Activated naive CD4-positive, alpha-beta T cell treated with Interleukin-2 at 50 U/mL for 16 hours (primary cell): ENCODE data around the gene FLII.
"Not testable (repeated sequence)": the region's sequence is repeated elsewhere in the genome, so short reads cannot be mapped to it uniquely, and the experiment has no call there.

ENCODE experiments used
- DNase-seq: peaks from one replicate; pipeline ENCODE4 v3.0.0-alpha.2; 2020

The FLII gene

DNA sequence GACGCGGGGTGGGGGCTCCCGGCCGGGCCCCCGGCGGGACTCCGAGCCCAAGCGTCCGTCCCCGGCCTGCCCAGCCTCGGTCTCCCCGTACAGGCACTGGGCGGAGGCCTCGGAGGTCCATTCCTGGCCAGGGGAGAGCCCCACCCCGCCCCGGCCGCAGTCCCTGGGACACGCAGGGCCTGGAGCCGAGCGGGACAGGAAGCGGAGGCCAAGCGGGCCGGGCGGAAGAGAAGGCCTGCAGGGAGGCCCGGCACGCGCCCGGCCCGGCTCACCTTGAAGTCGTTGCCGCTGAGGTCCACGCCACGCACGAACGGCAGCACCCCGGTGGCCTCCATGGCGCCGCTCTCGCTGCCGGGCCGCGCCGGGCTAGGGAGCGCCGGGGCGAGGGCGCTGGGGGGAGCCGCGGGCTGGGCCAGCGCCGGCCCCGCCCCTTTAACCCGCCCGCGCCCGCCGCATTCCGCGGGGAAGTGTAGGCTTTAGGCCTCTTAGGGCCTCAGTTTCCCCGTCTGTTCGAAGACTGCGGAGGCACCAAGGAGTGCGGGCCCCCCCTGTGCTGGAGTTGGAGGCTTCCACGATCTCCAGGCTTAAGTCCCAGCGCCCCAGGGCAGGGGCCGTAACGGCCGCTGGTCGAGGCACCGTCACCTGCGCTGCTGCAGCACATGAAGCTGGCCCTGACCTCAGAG lies at the start of gene FLII:
FLII (minus strand) TSS at position 383 of the 683 bp plus-strand sequence; CDS start at position 335, 48 bp downstream.
- peak; percentile 65 for DNase-seq

DNA sequence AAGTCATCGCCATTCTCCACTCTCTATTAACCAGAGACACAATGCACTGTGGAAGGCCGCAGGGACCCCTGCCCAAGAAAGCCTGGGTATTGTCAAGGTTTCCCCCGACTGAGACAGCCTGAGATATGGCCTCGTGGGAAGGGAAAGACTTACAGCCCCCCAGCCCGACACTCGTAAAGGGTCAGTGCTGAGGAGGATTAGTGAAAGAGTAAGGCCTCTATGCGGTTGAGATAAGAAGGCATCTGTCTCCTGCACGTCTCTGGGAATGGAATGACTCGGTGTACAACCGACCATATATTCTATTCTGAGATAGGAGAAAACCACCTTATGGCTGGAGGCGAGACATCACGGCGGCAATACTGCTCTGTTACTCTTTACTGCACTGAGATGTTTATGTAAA lies 44.7 kb upstream of the FLII start:
- DNase-seq: not testable (repeated sequence)

DNA sequence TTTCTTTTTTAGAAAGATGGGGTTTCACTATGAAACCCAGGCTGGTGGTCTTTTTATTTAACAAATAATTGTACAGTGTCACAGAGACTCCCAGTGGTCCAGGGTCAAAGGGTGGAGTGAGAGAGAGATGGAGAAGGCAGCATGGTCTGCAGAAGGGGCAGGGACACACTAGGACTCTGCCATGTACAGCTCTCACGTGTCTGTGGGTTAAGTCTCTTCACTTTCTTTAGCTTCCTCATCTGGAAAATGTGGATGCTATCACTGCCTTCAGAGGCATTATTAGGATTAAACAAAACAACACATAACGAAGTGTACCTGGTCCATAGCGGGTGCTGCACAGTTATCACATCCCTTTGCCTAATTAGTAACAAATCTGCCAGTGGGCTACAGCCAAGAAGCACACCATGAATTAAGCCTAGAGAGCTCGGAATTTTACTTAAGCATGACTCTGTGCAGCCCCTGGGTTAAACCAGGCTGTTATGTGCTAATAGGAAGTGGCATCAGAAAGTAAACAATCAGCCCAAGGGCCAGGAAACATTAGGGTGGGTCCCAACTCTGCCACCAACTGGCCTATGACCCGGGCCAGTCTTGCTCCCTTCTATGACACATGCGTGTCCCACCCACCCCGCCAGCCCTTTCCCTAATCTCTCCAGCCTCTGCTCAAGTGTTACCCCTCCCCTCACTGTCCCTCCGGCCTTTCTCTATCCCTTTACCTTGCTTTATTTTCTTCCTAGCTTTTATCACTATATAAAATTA lies 42.4 kb upstream of the FLII start:
- DNase-seq: no peak

DNA sequence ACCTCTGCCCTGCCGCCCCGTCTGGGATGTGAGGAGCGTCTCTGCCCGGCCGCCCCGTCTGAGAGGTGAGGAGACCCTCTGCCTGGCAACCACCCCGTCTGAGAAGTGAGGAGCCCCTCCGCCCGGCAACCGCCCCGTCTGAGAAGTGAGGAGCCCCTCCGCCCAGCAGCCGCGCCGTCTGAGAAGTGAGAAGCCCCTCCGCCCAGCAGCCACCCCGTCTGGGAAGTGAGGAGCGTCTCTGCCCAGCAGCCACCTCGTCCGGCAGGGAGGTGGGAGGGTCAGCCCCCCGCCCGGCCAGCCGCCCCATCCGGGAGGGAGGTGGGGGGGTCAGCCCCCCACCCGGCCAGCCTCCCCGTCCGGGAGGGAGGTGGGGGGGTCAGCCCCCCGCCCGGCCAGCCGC lies 39.5 kb upstream of the FLII start:
- not testable (repeated sequence) for DNase-seq

DNA sequence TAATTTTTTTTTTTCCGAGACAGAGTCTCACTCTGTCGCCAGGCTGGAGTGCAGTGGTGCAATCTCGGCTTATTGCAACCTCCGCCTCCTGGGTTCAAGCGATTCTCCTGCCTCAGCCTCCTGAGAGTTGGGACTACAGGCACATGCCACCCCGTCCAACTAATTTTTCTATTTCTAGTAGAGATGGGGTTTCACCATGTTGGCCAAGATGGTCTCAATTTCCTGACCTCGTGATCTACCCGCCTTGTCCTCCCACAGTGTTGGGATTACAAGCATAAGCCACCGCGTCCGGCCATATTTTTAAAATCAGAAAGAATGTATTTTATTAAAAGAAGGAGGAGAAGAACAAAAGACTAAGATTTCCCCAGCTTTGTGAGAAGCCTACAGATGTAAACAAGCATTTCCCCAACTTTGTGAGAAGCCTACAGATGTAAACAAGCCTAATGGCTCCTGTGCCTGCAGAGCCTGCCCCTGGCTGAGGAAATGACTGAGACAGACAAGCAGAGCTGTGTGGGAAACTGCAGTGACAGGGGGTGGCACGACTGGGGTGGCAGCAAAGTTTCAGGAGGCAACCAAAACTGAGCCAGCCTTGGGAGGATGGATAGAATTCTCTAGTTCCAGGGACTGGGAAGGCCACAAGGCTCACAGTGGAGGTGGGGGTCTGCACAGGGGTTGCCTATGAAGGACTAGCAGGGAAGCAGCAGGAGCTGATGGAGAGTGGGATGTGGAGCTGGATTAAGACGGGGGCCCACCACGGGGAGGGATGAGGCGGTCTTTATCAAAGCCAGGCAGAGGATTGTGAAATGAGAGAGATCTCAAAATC lies 33.4 kb upstream of the FLII start:
- DNase-seq: no peak

DNA sequence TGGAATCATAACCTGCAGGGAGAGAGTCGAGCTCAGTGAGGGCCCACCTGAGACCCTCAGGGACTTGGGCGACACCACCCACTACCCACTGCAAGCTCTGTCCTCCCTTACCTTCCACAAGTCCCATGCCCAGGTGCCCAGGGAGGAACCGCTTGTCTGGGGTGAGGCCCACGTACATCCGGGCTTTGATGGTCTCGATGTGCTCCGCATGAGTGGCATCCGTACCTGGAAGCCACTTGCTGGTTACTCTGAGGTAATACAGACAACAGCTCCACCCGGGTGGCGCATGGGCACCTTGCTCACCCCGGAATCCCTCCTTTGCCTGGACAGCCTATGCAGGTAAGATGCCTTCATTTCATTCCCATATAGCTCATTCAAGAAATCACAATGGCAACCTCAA lies 26.8 kb upstream of the FLII start:
- DNase-seq: no peak

DNA sequence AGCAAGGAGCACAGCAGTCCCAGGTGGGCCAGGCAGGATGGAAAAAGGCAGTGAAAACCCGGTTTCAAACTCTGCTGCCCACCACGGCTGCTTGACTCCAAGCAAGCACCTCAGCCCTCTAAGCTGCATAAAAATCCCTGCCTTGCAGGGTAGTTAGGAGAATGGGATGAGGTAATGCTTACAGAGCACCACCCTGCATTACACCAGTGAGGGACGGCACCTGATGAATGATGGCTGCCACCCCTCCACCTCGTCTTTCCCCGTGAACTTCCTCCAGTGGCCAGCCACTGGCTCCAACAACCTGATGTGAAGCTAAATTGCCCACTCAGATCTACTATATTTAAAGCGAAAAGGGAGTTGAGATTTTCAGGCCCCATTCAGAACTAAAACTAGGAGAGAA lies 23.2 kb upstream of the FLII start:
- no peak for DNase-seq

DNA sequence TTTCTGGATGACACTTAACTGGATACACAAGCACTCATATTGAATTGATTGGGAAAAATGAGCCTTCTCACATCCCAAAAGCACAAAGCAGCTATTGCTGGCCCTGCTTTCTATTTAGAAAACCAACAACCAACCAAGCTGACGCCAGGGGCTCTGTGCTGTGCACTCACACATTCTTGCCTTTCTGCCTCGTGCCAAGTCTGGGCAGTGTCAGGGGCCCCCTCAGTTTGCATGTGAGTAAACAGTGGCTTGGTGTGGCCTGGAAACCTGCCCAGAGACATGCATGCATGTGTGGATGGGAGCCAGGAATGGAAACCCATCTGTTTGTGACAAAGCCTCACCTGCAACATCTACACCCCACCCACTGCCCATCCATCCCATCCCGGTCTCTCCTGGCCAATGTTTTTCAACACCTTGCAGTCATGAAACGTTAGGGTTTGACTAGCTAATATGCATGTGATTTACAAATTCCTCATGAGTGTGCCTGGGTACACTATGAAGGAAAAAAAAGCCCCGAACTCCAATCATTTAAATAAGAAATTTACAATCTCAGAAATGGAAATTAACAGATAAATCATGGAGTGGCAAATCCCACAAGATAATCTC lies 22.3 kb upstream of the FLII start:
- DNase-seq: no peak

DNA sequence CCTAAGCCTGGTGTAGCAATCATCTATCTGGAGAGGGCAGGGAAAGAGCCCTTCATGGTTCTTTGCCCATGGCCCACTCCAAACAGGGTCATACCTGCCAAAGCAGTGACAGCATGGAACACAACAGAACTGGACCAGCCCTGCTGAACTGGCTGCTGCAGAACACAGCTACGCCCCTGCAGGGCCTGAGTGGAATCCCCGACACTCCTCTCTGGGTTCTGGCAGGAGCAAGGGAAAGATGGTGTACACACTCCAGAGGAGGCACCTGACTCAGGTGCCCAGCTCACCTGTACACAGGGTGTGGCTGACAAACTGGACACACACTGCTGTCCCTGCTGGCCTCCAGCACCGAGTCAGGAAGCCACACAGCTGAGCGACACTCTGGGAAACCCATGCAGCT lies 21.7 kb upstream of the FLII start:
- DNase-seq: no peak

DNA sequence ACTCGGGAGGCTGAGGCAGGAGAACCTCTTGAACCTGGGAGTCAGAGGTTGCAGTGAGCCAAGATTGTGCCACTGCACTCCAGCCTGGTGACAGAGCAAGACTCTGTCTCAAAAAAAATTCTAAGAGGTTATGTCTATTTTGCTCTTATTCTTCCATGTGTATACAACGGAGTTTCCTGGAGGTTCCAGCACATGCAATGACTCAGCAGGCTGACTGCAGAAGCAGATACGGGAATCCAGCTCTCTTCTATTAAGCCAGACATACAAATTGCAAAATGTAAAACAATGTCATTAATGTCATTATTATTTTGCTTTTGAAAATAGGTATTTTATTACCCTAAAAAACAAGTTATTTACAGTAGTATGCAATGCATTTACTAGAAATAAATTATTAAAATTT lies 20.3 kb upstream of the FLII start:
- DNase-seq: no peak

DNA sequence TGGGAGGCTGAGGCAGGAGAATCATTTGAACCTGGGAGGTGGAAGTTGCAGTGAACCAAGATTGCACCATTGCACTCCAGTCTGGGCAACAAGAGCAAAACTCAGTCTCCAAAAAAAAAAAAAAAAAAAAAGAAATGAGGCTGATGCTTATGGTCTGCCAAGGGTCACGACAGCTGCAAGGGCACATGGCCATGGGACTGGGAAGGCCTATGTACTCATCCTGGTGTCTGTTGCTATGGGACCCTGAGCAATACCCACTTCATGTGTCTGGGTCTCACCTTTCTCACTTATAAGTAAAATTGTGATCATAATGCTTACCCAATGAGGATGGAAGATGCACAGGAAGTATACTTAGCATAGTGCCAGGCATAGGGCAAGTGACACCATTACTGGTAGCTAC lies 18.5 kb upstream of the FLII start:
- DNase-seq: no peak

DNA sequence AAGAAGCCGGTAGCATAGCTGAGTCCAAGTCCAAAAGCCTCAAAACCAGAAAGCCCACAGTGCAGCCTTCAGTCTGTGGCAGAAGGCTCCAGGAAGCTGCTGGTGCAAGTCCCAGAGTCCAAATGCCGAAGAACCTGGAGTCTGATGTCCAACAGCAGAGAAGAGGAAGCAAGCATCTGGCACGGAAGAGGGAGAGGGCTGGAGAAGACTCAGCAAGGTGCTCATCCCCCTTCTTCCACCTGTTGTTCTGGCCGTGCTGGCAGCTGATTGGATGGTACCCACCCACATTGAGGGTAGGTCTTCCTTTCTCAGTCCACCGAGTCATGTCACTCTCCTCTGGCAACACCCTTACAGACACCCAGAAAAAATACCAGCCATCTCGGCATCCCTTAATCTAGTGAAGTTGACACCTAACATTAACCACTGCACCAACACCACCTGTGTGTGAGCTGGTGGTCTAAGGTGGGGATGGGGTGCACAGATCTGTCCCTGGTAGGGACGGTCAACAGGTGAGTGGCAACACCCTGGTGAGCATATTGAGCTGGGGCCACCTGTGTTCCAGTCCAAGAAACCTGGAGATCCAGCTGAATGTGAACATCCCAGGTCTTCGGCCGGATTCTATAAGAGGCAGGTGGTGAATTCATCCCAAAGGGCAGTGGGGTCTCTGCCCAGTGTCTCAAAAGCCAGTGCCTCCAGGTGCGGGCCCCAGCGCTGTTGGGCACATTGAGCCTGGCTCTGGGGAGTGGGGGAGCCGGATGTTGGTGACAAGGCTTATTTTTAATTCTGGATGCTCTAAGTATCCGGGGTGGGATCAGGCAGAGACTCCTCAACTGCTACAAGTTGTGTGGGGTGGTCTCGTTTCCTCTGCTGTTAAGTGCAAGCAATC lies 11.8 kb upstream of the FLII start:
- DNase-seq: no peak

DNA sequence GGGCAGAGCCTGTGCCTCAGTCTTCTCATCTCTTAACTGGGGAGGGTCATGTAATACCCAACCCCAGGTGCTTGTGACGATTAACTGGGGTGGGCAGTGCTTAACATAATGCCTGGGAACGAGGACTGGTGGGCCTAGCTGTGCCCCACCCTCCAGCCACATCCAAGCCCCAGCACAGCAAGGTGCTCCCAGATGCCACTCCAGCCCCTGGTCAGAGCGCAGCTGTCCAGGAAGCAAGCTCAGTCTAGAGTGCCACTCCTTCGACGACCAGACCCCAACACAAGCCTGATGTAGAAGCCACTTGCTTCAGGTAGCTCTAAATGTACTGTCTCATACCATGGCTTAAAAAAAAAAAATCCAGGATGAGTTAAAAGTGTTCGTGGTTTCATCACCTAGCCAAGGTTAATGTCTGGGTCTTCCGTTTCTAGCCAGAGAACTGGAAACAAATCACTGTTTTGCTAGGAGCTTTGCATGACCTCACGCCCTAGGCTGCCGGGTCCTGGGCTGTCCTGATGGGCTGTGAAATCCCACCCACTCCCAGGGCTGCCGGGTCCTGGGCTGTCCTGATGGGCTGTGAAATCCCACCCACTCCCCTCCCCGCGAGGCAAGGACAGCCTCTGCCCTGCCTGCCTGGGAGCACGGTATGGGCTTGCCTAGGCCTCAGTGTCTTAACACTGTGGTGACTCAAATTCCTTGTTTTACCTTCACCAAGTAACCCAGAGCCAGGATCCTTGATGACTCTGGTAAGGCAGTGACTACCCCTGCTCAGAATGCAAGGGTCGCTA lies 9.6 kb upstream of the FLII start:
- DNase-seq: no peak

DNA sequence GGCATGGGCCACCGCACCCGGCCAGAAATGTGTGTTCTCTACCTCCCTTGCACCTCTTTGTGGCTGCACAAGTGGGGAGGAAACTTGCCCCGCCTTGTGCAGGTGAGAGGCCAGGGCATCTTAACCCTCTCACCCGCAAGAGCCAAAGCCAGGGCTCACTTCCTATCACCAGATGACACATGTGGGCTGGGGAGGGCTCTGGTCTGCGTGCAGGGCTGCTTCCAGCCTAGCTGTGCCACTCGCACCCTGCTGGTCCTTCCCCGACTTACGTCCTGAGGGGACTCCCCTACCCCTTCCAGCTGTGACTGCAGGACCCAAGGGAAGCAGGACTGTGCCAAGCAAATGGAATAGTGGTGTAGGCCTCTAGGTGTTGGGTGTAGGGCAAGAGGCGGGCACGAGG lies 8.8 kb upstream of the FLII start:
- DNase-seq: no peak

DNA sequence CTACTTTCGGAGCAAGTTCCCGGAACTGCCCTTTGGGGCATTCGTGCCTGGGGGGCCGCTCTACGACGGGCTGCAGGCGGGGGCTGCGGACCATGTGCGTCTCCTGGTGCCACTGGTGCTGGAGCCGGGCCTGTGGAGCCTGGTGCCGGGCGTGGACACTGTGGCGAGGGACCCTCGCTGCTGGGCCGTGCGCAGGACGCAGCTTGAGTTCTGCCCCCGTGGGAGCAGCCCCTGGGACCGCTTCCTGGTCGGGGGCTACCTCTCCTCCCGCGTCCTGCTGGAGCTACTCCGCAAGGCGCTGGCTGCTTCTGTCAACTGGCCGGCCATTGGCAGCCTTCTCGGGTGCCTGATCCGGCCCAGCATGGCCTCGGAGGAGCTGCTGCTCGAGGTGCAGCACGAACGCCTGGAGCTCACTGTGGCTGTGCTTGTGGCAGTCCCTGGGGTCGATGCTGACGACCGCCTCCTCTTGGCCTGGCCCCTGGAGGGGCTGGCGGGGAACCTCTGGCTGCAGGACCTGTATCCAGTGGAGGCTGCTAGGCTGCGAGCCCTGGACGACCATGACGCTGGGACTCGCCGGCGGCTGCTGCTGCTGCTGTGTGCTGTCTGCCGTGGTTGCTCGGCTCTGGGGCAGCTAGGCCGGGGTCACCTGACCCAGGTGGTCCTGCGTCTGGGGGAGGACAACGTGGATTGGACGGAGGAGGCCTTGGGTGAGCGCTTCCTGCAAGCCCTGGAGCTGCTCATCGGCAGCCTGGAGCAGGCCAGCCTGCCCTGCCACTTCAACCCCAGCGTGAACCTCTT lies 5.5 kb upstream of the FLII start:
- no peak for DNase-seq

DNA sequence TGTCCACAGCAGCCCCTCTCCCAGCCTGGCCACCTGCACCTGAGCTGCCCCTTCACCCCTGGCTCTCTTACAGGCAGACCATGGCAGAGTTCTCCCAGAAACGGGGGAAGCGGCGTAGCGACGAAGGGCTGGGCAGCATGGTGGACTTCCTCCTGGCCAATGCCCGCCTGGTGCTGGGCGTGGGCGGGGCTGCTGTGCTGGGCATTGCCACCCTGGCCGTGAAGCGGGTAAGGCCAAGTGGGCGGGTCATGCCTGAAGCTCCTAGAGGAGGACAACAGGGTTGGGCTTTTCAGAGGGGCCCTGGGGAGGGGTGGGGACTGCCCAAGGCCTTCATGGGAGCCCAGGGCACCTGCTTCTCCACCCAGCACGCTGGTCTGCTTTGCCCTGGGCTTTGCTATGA lies 4.1 kb upstream of the FLII start:
- no peak for DNase-seq

DNA sequence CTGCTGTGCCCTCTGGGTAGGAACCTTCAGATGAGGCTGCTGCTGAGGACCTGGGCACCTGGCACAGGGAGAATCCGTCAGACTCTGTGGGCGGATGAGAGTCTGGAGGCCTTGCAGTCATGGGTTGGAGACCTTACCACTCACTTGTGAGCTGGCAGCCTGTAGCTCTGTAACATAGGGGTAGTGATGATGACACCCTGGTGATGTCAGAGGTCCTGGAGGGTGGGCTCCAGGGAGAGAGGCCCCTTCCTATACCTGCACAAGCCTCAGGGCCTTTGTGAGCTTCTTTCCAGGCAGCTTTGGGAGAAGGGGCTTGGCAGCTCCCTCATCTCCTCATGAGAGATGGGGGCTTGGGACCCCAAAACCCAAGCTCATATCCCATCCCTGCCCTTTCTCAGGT lies 3.6 kb upstream of the FLII start:
- no peak for DNase-seq

DNA sequence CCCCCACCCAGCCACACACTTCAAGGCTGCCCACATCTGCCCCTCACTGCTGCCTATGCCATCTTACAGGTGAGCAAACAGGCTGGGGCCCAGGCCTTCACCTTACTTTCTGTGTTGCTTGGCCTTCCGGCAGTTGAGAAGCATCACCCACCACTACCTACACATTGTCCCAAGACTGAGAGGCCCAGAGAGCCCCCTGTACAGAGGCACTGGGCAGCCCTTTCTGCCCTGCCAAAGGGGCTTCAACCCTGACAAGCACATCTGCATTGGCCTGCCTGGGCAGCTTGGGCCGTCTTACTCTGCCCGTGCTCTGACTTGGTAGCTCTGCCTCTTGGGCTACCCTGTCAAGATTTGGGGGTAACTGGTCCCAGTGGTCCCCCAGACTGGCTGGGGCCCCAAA lies 3.1 kb upstream of the FLII start:
- no peak for DNase-seq

DNA sequence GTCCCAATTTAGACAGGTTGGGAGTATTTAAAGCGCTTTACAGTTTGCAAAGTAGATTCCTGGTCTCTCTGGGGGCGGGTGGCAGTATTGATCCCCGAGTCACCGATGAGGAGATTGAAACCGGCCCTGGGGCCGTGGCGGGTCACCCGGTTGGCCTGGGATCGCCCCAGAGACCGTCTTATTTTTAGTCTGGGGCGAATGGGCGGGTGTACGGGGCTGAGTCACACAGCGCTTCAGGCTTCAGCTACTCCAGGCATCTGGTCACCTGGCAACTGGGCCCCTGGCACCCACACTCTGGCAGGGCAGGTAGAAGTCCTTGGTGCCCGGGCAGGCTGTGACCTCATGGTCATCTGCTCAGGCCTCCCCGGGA lies 2.6 kb upstream of the FLII start:
- DNase-seq: peak; percentile 46

DNA sequence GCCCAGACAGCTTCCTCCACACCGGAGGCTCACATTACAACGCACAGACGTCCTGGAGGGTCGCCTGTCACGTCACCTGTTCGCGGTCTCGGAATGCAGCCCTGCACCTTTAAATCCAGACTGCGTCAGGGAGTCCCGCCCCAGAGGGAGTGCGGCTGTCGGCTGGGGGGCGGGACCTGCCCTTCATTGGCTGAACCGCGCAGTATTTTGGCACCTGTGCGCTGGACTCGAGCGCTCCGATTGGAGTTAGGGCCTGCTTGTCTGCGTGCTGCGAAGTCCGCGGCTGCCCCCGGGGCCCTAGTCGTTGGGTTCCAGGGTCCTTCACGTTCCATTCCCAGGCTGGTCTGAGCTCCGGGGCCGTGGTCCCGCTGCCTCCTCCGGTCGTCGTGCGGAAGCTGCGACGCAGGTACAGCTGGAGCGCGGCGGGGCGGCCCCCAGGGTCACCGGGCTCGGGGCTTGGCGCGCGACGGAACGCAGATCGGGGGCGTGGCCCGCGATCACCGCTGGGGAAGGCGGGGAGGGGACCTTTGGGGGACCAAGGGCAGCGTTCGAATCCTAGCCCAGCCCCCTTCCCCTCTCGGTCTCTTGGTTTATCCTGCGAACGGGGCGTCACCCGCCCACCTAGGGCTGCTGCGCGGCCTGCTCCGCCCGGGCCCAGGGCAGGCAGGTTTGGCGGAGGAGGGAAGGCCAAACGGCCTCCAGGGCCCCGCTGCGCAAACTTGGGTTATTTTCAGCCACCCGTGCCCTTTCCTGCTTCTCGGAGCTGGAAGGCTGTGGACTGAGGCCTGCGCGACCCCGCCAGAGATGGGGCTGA lies 2.0 kb upstream of the FLII start, which contains the start of gene MIEF2:
MIEF2 (plus strand) TSS at position 331 of the 814 bp plus-strand sequence. CDS start 2,059 bp downstream, outside the sequence.
- DNase-seq: peak; percentile 94
